GM19463 (cell line): ENCODE data around the gene TRAPPC10.

ENCODE experiments used
- ATAC-seq: cut with Tn5 transposase; IDR thresholded peaks from one replicate; pipeline ENCODE4 v1.9.1; 2021; ENCODE audit warnings: mild to moderate bottlenecking, moderate library complexity; ENCODE audit not compliant: unreplicated experiment

TRAPPC10 gene

DNA sequence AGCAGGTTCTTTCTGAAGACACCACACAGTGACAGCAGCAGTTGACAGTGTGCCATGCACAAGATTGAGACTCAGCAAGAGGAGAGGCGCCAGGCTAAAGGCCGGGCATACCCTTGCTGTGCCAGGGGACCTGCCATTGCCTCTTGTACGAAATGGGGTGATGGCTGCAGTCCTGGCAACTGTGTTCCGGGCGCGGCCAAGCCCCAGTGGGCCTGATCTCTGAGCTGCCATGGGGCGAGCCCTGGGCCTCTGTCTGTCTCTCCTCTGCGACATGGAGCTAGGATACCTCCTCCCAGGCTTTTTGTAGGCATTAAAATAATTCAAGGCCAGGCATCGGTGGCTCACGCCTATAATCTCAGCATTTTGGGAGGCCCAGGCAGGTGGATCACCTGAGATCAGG lies 9.6 kb upstream of the TRAPPC10 start:
- no peak for ATAC-seq

DNA sequence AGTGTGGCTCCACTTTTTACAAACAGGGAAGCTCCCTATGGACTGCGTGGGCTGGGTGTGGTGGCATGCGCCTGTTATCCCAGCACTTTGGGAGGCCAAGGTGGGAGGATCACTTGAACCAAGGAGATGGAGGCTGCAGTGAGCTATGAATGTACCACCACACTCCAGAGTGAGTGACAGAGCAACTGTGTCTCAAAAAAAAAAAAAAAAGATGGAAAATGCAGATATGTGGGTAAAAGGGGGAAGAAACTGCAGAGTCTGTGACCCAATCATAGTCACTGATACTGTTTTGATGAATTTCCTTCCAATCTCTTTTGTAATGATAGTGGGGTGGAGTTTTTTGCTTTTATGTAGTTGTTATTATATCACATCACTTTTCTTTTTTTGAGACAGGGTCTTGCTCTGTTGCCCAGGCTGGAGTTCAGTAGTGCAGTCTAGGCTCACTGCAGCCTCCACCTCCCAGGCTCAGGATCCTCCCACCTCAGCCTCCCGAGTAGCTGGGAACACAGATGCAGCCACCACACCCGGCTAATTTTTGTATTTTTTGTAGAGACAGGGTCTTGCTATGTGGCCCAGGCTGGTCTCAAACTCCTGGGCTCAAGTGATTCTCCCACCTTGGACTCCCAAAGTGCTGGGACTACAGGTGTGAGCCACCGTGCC lies 8.7 kb upstream of the TRAPPC10 start:
- ATAC-seq, result no peak

DNA sequence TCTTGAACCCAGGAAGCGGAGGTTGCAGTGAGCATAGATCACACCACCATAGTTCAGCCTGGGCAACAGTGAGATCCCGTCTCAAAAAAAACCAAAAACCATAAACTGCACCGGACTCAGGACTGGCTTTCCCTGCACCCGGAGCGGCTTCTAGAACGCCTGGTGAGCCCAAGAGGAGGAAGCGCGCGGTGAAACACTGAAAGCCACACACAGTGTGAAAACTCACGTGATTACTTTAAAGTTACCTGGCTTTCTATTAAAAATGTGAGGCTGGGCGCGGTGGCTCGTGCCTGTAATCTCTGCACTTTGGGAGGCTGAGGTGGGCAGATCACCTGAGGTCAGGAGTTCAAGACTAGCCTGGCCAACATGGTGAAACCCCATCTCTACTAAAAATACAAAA lies 7.0 kb upstream of the TRAPPC10 start:
- ATAC-seq, result no peak

DNA sequence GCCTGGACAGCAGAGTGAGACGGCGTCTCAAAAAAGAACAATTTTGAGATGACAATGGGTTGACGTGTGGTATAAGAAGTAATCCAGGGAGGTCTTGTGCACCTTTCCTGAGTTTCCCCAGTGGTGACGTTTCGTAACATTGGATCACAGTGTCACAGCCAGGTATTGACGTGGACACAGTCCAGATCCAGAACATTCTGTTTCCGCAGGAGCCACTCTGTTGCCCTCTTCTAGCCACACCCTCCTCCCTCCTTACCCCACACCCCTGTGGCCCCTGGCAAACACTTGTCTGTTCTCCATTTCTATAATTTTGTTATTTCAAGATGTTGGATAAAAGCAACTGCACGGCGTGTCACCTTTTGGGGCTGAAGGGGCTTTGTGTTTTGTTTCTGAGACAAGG lies 6.5 kb upstream of the TRAPPC10 start:
- no peak for ATAC-seq

DNA sequence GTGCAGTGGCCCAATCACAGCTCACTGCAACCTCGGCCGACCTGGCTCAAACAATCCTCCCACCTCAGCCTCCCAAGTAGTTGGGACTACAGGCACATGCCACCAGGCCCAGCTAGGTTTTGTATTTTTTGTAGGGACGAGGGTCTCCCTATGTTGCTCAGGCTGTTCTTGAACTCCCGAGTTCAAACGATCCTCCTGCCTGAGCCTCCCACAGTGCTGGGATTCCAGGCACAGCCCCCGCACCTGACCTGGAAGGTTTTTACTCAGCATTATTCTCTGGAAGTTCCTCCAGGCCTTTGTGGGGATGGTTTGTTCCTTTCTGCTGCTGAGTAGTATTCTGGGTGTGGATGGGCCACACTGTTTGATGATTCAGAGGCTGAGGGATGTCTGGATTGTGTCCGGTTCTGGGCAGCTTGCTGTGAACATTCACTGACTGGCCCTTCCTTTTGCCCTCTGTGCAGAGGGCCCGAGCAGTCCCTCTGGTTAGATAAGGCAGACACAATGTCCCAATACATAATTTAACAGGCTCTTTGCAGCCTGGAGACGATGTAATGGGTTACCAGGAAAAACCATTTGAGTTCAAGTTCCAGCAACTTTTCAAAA lies 6.0 kb upstream of the TRAPPC10 start:
- ATAC-seq, result no peak

DNA sequence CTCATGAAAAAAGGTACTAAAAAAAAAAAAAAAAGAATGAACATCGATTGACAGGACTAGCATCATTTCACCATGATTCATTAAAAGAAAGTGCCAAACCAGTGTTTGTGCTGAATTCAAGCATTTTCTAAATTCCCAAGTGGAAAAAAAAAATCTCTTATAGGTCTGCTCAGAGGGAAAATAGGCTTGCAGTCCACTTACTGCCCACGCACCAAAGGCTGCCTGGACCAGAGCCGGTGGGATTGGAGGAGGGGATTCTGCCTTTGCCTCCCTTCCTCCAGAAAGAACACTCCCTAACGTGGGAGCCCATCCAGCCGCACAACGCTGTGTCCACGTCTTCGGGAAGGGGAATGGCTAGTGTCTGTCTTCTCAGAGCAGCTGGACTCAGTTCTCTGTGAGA lies 5.5 kb upstream of the TRAPPC10 start:
- no peak for ATAC-seq

DNA sequence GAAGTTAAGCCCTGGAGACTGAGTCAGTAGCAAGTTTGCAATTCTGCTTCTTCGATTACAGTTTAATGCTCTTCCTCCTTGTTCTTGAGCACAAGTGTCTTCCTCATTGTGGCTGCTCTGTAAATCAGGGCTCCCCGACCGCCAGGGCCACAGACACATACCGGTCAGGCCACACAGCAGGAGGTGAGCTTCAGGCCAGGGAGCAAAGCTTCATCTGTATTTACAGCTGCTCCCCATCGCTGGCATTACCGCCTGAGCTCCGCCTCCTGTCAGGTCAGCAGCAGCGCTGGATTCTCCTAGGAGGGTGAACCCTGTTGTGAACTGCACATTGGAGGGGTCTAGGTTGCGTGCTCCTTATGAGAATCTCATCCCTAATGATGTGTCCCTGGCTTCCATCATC lies 1.7 kb upstream of the TRAPPC10 start:
- ATAC-seq, result no peak

DNA sequence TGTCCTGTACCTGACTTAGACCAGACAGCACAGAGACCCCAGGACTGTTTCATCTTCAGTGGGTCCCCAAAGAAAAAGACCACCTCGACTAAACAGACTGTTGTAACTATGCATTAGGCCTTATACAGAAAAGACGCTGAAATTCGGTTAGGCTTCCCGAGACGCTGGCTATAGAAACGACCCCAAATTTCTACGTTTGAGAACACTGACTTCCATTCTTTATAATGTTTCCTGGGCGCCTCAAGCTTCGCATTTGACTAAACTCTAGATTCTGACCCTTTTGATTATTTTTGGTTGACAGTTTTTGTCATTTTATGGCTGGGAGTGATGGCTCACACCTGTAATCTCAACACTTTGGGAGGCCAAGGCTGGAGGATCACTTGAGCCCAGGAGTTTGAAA lies 986 bp upstream of the TRAPPC10 start:
- ATAC-seq, result no peak

DNA sequence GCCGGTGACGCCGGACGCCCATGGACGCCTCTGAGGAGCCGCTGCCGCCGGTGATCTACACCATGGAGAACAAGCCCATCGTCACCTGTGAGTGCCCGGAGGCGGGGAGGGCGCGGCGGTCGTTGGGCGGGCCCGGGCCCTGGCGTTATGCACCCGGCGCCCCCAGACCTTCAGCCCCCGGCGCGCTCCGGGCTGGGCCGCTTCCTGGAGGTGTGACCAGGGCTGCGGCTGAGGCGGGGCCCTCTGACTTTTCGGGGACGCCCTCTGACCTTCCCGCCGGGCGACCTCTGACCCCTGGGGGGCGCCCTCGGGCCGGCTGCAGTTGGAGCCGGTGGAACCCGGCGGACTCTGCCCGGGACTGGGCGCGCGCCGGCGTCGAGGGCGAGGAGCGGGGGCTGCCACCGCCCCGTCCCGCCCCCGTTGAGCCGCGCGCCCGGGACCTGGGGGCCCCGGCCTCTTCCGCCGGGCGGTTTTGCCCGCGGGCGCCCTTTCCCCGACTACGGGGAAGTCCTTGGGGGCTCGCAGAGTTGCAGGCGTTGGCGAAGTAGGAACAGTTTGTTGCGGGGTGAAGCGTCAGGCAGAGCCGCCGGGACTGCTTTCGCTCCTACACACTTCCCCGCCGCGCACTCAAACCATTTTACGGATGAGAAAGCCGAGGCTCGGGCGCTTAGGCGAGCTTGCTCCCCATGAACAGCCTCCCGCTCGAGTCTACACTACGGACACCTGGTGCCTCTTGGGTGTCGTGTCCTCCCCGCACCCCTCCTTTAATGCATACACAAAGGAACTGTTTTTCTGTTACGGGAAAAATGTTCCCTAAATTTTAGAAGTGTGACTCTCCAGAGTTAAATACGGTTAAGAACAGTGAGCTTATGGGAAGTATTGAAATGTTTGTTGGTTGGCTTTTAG lies 618 bp downstream of the TRAPPC10 start:
- peak; percentile 61 for ATAC-seq

DNA sequence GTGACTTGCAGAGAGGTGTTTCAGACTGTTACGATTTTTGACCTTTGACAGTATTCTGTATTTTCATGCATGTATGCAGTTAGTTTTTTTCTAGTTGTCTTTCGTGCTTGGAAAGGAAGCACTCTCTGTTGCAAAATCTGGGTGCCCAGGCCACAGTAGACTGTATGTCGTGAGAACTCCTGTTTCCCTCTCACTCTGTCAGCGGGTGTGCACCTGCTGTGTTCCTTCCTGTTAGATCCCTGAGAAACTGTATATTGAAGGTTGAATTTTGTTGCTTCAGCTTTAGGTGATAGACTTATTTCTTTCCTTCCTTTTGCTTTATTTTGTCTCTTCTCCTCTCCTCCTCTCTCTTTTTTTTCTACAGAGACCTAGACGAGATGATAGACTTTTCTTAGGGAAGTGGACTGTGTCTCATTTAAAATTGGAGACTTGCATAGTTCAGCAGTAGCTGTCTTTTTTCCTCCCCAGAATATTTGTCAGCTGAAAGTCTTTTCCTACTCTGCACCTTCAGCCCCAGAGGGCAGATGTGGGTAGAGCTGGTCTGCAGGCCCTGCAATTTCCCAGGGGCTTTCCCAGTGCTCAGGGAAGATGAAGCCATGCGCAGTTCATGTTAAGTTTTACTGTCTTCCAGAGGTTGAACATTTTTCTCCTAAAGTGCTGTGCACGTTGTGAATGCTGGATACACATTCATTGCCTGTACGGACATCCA lies 1.4 kb downstream of the TRAPPC10 start:
- ATAC-seq, result no peak

DNA sequence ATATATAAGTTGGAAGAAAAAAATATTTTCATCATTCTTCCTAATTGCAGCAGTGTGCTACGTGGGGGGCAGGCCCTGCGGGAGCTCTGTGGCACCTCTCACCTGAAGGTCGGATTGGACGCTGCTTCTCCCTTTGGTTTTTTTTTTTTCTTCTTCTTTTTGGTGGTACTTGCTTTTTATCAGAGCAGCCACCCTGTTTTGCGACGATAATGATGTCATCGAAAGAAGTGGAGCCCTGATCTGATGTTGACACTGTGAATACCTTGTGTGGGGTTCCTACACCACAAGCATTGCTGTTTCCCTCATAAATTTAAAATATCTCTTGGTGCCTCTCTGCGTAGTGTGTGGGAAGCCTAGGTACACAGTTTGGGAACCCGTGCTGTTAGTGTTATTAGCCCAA lies 5.5 kb downstream of the TRAPPC10 start:
- ATAC-seq, result no peak

DNA sequence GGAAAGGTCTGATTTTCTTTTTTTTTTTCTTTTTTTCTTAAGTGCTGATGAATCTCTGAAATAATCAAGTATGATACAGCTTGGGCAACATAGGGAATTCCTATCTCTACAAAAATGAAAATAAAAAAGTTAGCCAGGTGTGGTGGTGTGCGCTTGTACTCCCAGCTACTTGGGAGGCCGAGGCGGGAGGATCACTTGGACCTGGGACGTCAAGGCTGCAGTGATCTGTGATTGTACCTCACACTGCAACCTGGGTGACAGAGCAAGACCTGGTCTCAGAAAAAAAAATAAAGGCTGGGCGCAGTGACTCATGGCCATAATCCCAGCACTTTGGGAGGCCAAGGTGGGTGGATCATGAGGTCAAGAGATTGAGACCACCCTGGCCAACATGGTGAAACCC lies 6.0 kb downstream of the TRAPPC10 start:
- ATAC-seq, result no peak

DNA sequence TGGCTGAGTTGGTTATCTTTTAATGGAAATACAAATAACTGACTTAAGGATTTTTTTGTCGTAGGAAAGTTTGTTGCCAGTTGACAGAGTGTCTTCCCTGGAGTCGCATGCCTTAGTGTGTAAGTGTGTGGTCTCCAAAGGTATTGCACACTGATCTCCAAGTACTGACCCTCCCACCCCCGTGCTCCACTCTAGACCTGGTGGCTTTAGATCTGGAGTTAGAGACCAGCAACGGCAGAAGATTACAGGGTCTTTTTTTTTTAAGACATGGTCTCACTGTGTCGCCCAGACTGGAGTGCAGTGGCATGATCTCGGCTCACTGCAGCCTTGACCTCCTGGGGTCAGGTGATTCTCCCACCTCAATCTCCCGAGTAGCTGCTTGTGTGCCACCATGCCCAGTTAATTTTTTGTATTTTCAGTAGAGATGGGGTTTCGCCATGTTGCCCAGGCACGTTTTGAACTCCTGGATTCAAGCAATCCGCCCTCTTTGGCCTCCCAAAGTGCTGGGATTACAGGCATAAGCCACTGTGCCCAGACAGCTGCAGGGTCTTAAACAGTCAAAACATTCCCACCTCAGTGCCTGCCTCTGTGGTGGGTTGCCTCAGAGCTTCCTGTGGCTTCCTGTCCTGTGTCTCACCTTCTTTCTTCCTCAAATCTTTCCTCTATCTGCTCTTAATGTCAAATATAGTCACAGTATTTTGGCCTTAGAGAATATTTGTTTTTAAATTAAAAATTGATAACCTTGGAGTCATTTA lies 6.9 kb downstream of the TRAPPC10 start:
- ATAC-seq, result no peak

DNA sequence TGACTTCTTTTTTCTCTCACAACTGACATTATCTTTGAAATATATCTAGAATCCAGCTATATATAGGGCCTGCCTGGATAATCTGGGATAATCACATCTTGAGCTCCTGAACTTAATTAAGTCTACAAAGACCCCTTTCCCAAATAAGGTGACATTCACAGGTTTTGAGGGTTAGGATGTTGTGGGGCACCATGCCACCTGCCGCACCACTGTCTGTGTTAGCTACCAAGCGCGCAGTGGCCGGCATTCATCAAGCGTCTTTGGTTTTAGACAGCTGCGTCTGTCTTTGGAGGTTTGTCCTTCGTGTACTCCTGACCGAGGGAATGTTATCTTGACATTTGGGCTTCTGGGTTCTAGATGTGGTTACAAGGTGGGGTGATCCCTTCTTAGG lies 7.5 kb downstream of the TRAPPC10 start:
- ATAC-seq, result no peak

DNA sequence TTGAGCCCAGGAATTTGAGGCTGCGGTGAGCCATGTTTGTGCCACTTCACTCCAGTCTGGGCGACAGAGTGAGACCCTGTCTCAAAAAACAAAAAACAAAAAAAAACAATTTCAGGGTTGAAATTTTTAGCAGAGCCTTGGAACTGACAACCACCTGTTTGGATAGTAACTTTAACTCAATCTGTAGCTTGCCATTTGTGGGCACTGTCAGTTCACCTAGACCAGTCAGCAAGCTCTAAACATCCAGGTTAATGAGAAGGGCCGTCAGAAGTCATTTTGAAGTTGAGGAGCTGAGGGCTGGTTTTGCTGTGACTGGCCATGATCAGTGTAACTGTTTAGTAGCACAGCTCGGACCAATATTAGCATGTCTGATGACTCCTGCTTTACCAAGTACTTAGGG lies 8.4 kb downstream of the TRAPPC10 start:
- ATAC-seq, result no peak

DNA sequence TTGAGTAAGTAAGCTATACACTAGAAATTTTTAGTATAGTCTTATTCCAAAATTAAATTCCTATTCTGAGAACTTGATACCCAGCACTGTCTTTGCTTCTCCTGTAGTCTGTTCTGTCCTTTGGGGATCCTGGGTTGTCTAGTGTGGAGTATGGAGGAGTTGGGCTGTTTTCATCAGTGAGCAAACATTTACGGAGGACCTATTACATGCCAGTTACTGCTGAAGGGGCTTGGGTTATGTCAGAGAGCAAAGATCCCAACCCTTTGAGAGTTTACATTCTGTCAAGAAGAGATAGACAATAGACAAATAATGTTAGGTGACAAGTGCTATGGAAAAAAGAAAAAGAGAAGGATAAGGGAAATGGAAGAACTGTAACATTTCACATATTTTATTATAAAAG lies 9.0 kb downstream of the TRAPPC10 start:
- ATAC-seq, result no peak

DNA sequence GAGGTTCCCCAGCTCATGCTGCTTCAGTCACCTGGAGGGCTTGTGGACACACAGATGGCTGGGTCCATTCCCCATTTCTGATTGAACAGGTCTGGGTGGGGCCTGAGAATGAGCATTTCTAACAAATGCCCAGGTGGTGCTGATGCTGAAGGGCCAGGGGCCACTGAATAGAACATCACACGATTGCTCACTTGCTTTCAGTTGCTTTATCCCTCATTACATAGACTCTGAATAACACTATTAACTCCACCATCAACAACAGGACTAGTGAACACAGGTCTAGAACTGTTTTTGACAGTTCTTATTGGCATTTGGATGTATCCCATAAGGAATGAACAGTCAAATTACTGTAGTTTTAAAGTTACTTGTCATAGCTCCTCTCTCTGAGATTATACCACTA lies 12.1 kb downstream of the TRAPPC10 start:
- ATAC-seq, result no peak

DNA sequence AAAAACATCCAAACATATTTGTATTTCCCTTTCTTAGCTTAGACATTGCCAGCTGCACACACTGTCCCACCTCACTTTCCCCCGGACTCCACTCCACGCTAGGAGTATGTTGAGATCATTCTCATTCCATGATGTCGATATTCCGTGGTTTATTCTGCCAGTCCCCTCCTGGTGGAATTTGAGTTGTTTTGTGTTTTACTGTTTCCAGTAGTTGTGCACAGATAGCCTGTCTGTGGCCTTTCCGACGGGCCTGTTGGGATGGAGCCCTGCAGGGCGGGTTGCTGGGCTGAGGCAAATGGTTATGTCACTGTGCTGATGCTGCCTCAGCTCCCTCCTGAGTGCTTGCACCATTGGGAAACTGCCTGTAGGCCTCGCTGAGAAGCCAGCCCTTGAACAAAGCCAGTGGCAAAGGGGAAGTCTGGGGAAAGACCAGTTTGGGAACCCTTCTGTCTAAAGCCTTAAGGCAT lies 12.8 kb downstream of the TRAPPC10 start:
- no peak for ATAC-seq

DNA sequence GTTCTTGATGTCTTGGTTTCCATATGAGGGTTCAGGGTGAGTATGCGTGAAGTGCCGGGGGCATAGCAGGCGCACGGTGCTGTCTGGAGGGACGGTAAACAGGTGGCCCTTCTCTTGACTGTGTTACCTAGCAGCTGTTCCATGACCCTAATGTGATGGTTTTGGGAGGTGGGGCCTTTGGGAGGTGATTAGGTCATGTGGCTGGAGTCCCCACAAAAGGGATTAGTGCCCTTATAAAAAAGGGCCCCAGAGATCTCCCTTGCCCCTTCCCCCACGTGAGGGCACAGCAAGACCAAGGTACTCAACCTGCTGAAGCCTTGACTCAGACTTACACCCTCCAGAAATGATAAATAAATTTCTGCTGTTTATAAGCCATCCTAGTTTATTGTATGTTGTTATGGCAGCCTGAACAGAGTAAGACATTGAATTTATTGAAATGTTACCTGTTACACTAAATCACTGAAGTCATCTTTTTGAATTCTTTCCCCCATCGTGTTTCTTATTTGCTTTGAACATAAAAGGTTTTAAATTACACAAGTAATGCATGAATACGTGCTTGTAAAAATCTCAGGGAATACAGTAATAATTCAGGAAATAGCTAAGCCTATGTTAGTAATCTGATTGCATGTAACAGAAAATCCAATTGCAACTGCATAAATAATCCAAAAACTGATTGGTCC lies 15.6 kb downstream of the TRAPPC10 start:
- ATAC-seq, result no peak

DNA sequence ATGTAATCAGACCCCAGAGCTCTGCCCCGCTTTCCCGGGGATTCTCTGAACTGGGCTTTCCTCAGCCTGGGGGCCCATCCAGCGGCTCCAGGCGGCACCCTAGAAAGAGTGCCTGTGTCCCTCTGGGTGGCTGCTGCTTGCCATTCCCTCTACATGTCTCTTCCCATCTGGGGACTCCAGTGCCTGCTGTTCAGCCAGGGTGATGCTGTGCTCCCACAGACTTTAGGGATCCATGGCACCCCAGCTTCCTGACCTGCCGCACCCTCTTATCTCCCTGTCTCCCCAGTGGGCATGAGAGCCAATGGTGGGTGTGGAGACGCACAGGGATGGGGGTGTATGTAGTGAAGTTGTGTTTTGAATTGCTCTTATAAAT lies 16.2 kb downstream of the TRAPPC10 start:
- no peak for ATAC-seq
